HG03095 (cell line): ENCODE measurements around the gene SYVN1.
A peak's percentile ranks its signal among the peaks of the same experiment; 100 is the strongest.
"Not testable (repeated sequence)": the region's sequence is repeated elsewhere in the genome, so short reads cannot be mapped to it uniquely, and the experiment has no call there.

Experiments used
- ATAC-seq: cut with Tn5 transposase; IDR thresholded peaks from one replicate; pipeline ENCODE4 v1.9.1; 2021; ENCODE audit warnings: moderate library complexity; ENCODE audit not compliant: unreplicated experiment

The SYVN1 gene

DNA sequence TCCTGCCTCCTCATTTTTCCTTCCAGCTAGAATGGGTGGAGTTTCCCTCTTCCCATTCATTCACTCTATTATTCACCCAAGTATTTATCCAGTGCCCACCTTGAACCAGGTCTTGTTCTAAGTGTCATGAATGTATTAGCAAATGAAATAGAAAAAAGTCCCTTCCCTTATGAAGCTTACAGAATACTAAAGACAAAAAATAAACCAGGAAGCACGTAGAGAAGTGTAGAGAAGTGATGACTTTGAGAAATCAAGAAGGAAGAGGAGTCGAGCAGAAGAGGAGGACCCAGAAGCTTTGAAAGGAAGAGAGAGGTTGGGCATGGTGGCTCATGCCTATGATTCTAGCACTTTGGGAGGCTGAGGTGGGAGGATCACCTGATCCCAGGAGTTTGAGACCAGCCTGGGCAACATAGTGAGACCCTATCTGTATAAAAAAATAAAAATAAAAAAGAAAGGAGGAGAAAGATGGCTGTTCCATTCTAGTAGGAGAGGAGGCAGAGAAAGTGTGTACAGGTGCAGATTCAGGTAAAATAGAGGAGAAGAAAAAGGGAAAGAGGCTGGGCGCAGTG is 17.1 kb upstream of the SYVN1 start:
- ATAC-seq, result no peak

DNA sequence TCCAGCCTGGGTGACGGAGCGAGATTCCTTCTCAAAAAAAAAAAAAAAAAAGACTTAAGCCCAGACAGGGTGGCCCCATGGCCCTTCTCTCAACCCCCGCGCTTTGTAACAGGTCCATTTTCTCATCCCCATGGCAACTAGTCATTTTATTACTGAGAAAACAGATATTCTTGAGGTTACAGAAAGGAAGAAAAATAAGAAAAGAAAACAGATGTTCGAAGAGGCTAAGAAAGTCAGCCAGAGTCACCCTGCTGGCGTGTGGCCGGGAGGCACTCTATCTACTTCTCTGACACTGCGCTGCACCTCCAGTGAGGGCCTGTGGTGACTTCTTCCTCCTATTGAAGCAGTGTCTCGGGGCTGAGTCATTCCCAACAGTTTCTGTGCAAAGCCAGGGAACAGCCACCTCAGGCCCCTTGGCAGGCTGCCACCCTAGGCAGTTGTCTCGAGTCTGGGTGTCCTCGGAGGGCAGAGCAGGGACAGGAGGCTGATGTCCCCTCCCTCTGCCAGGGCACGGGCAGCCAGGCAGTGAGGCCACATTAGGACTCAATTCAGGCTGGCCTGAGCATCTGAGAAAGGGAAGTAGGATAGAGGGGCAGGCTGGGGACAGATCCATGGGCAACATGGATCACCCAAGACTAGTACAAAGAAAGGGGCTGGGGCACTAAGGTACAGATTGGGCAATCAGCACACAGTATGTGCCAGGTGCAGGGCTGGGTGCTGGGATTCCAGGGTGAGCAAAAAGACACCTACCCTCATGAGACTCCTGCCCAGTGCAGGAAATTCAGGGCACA is 16.4 kb upstream of the SYVN1 start:
- ATAC-seq, result no peak

DNA sequence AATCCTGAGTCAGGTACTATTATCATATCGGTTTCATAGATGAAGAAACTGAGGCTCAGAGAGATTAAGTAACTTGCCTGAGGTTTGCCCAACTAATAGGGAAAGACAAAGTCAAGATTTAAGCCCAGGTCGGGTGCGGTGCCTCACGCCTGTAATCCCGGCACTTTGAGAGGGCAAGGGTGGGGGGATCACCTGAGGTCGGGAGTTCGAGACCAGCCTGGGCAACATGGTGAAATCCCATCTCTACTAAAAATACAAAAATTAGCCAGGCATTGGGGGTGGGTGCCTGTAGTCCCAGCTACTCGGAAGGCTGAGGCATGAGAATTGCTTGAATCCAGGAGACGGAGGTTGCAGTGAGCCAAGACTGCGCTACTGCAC is 15.8 kb upstream of the SYVN1 start:
- not testable (repeated sequence) for ATAC-seq

DNA sequence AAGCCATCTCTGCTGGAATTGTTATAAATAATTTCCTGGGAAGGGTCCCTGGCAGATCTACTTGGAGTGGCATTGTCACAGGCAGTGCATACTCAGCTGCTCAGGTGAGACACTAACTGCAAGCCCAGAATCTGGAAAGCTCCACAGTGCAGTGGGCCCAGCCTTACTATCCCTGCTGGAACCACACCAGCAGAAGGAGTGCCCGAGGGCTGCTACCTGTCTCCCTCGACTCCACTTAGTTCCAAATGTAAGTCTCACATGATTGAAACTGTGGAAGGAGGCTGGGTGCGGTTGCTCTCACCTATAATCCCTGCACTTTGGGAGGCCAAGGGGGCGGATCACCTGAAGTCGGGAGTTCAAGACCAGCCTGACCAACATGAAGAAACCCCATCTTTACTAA is 14.3 kb upstream of the SYVN1 start:
- no peak for ATAC-seq

GRCh38 chr11:65147352-65148075 is 13.2 kb upstream of the SYVN1 start:
- no peak for ATAC-seq

- ATAC-seq, result no peak
Measured at GRCh38 chr11:65141896-65142494, 7.7 kb upstream of the SYVN1 start.

- no peak for ATAC-seq
Measured at GRCh38 chr11:65136515-65137096, 2.3 kb upstream of the SYVN1 start.

DNA sequence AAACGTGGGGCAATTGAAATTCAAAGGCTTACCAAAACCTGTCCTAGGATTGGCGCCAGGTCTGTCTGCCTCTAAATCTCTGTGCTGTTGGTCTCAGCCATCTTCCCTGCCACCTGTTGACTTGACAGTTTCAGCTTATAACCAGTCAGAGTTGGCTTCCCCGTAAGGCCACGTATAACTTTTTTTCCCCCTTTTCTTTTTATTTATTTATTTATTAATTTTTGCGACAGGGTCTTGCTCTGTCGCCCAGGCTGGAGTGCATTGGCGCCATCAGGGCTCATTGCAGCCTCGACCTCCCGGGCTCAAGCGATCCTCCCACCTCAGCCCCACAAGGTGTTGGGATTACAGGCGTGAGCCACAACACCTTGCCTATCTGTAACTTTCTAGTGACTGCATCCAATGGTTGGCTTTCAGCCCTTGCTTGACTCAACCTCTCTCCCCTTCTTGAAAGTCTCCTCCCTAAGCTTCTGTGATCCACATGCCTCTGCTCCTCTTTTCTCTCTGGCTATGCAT is 1.4 kb upstream of the SYVN1 start:
- no peak for ATAC-seq

DNA sequence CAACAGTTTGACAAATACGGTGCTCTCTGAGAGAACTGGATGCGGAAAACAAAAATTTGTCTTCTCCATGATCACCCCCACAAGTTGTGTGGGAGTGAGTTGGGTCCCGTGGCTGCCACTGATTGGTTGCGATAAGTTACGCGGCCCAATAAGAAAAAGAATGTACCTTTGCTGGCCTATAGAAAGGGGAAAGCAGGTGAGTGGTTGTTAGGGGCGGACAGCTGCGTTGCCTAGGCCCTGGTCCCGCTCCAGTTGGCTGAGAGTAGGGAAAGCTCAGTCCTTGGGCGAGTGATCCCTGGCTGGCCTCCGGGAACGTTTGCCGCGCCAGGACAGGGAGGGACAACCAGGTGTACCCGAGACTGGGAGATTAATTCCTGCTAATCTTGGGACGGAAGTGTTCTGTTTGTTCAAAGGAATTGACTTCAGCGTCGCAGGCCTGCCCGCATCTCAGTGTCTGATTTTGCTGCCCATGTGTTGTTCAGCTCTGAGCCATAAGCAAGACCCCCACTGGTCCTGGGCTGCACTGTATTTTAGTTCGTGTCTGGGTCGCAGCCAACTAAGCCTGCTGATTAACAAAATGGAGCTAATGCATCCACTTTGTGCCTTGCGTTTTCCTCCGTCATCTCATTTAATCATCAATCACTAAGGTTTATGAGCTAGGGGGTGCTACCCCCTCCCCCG is 773 bp upstream of the SYVN1 start:
- ATAC-seq, result peak; percentile 58

GRCh38 chr11:65133724-65134123 is 595 bp downstream of the SYVN1 start:
- no peak for ATAC-seq

- no peak for ATAC-seq
Measured at GRCh38 chr11:65132988-65133700, 1.2 kb downstream of the SYVN1 start.

DNA sequence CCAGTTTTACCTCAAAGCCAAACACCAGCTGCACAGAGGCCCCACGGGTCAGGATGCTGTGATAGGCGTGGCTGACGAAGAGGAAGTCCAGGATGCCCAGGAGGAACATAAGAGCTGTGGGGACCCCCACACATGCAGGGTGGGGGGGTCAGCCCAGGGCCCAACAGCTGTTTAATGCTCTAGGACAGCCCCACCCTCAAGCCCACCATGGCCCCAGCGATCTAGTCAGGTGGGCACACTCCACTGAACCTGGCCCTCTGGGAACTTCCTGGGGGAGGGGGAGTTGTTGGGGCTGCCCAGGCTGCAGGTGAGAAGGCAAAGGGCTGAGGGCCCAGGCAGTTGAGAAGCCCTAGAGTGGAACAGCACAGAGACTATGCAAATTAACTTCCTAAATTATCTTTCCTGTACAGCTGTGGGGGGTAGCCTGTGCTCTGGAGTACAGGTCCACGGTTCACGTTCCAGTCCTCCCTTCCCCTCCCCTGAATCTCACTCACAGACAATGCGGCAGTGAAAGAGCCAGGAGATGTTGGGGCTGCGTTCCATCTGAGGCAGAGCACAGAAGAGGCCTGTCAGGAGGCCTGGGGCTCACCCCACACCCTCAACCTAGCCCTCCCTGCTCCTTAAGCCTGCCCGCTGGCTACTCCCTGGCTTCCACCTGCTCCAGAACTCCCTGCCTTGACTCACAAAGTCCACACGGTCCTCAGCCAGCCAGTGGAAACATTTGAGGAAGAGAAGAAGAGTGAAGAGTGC is 1.9 kb downstream of the SYVN1 start:
- ATAC-seq, result peak; percentile 40

- ATAC-seq, result no peak
Measured at GRCh38 chr11:65131895-65132237, 2.5 kb downstream of the SYVN1 start.

DNA sequence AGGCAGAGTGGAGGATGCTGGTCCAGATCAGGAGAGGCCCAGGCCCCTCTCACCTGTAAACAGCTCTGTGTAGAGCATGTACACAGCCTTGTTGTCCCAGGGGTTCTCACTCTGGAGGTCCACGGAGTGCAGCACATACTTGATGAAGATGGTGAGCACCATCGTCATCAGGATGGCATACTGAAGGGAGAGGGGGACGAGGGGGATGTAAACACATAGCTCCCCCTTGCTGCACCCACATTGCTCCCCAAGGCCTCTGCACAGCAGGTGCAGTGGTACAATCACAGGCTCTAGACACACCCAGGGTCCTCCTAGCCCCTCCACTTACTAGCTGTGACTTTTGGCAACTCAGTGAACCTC is 2.9 kb downstream of the SYVN1 start:
- no peak for ATAC-seq

DNA sequence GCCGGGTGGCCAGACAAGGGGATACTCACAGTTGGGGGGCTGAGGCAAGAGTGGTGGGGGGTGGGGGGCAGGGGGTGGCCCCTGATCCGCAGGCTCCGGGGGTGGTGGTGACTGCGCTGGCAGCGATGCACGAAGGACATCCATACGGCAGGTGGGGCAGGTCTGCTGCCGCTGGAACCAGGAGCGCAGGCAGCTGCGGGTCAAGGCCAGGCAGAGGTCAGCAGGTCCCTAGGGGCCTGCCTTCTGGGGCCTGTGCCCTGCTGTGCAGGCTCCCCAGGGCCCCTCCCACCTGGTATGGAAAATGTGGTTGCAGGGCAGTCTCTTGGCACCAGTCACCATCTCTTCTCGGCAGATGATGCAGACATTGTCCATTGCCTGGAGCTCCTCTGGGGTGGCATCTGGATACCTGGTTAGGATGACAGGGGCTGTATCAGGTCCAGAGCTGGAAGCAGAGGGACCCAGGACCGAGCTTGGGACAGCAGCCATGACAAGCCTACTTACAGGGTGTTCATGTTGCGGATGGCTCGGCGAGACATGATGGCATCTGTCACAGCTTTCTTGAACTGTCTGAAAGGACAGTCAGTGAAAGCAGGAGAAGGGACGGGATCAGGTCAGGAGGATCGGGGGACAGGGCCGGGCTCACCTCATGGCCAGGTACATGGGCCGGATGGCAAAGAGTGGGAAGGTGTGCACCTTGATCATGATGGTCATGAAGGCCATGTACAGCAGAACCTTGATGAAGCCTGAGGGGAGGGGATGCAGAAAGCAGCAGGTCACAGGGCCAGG is 3.5 kb downstream of the SYVN1 start:
- ATAC-seq, result no peak

- no peak for ATAC-seq
Measured at GRCh38 chr11:65129649-65130441, 4.5 kb downstream of the SYVN1 start.

DNA sequence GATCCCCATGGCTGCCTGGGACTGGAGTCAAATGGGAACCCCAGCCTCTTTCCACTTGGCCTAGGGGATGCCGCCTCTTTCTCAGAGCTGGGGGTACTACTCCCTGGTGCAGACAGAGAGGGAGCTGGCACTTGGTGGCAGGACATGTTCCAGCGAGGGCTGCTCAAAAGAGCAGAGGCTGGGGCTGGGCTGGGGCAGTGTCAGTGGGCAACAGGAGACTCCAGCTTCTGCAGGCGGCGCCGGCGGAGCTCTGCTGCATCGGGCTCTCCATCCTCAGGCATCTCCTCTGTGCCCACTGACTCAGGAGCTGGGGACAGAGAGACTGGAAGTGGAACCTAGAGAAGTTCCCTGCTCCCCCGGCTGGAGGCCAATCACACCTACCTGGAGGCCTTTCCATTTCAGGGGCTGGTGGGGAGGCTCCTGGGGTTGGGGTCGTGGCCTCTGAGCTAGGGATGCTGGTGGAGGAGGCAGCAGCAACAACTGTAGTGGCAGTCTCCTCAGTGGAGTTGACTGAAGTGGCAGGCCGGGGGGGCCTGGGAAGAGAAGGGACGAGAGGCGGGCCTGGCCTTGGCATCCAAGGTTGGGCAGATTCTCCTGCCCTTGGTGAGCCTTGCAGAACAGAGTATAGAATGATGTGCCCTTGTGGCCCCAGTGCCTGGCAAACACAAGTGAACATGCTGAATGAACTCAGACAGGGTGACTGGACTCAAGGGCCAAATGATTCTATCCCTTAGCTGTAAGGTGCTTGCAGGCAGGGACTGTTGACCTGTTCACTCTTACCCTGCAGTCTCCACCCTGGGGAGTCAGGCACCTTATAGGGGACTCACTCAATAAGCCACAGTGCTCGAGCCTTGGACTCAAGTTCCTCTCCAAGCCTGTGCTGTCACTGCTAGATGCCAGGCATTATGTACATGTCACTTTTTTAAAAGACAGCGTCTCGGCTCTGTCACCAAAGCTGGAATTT is 5.9 kb downstream of the SYVN1 start:
- ATAC-seq, result no peak
